Mesendoderm (in vitro differentiated cells): ENCODE data around the gene CD320.
A peak's percentile ranks its signal among the peaks of the same experiment; 100 is the strongest.
"Not testable (repeated sequence)": the region's sequence is repeated elsewhere in the genome, so short reads cannot be mapped to it uniquely, and the experiment has no call there.

ENCODE experiments used
- DNase-seq: peaks from one replicate; pipeline ENCODE4 v3.0.0; 2013
- H2AK5ac ChIP-seq: 2 replicates; pipeline ENCODE4 v1.6.1; 2013; ENCODE audit warnings: low read length, inconsistent platforms
- H2BK120ac ChIP-seq: 2 replicates; pipeline ENCODE4 v1.6.1; 2013; ENCODE audit warnings: low read depth, mild to moderate bottlenecking, low read length, moderate library complexity, mixed read lengths
- H2BK15ac ChIP-seq: replicated peaks from 2 replicates; pipeline ENCODE4 v1.6.1; 2013; ENCODE audit warnings: low read depth, mild to moderate bottlenecking, moderate library complexity
- H2BK5ac ChIP-seq: 2 replicates; pipeline ENCODE4 v1.6.1; 2013; ENCODE audit warnings: low read length, inconsistent platforms
- H3K18ac ChIP-seq: 2 replicates; pipeline ENCODE4 v1.6.1; 2013; ENCODE audit warnings: mild to moderate bottlenecking, low read length, mixed read lengths
- H3K23ac ChIP-seq: one replicate; pipeline ENCODE4 v1.6.1; 2013; ENCODE audit warnings: low read length
- H3K27ac ChIP-seq: 2 replicates; pipeline ENCODE4 v1.5.1; 2013; ENCODE audit warnings: low read depth, mild to moderate bottlenecking, inconsistent platforms, low read length, moderate library complexity
- H3K27me3 ChIP-seq: 2 replicates; pipeline ENCODE4 v1.6.1; 2013; ENCODE audit warnings: low read length, control low read depth, mild to moderate bottlenecking, inconsistent platforms; ENCODE audit not compliant: insufficient read depth, poor library complexity
- H3K36me3 ChIP-seq: 2 replicates; pipeline ENCODE4 v1.6.1; 2013; ENCODE audit warnings: low read length, inconsistent platforms; ENCODE audit not compliant: control insufficient read depth, insufficient read depth
- H3K4ac ChIP-seq: one replicate; pipeline ENCODE4 v1.6.1; 2013; ENCODE audit warnings: low read depth, mild to moderate bottlenecking, low read length, moderate library complexity
- H3K4me1 ChIP-seq: 2 replicates; pipeline ENCODE4 v1.6.1; 2013; ENCODE audit warnings: low read depth, low read length, inconsistent platforms; ENCODE audit not compliant: control insufficient read depth
- H3K4me2 ChIP-seq: 2 replicates; pipeline ENCODE4 v1.6.1; 2013; ENCODE audit warnings: low read length
- H3K4me3 ChIP-seq: 2 replicates; pipeline ENCODE4 v1.5.1; 2013; ENCODE audit warnings: mild to moderate bottlenecking, low read length
- H3K56ac ChIP-seq: one replicate; pipeline ENCODE4 v1.6.1; 2013; ENCODE audit warnings: low read length
- H3K79me1 ChIP-seq: 2 replicates; pipeline ENCODE4 v1.6.1; 2013; ENCODE audit warnings: low read length, inconsistent platforms
- H3K79me2 ChIP-seq: 2 replicates; pipeline ENCODE4 v1.6.1; 2013; ENCODE audit warnings: mild to moderate bottlenecking, low read length; ENCODE audit not compliant: control insufficient read depth, insufficient read depth
- H3K9ac ChIP-seq: 2 replicates; pipeline ENCODE4 v1.6.1; 2013; ENCODE audit warnings: low read length, inconsistent platforms
- H4K5ac ChIP-seq: one replicate; pipeline ENCODE4 v1.6.1; 2013; ENCODE audit warnings: low read length
- H4K8ac ChIP-seq: one replicate; pipeline ENCODE4 v1.6.1; 2013; ENCODE audit warnings: low read depth, mild to moderate bottlenecking, control low read depth, low read length, moderate library complexity
- WGBS: extraction: QIAGEN DNeasy Blood & Tissue Kit; methylation state at CpG from one replicate; pipeline ENCODE4 v1.1.7; 2013; ENCODE audit warnings: low lambda C conversion rate, missing lambda C conversion rate; ENCODE audit not compliant: insufficient coverage; ENCODE audit errors: extremely low coverage; 5-methylcytosine and 5-hydroxymethylcytosine counted together

Gene CD320

GRCh38 chr19:8321986-8322637 is 14.0 kb upstream of the CD320 start:
- H4K8ac ChIP-seq = no peak overlapping the region
- H3K27ac ChIP-seq = no peak overlapping the region

GRCh38 chr19:8321067-8321985 is 13.2 kb upstream of the CD320 start, which contains the start of the genes NDUFA7 and RPS28:
Gene NDUFA7, minus strand, starts transcription at chr19:8321375. Its CDS starts 17 bp downstream, at chr19:8321358.
Gene RPS28, plus strand, starts transcription at chr19:8321496. Its CDS starts 35 bp downstream, at chr19:8321531.
- H3K56ac ChIP-seq = peak within 1 kb of the TSS; percentile 96
- no peak within 1 kb of the TSS for H2BK15ac ChIP-seq
- peaks cover 7% of the 10 kb centered on the region for H3K36me3 ChIP-seq
- peaks cover 11% of the 10 kb centered on the region for H3K4me1 ChIP-seq
- H3K4me3 ChIP-seq = peak within 1 kb of the TSS; percentile 75
- H4K5ac ChIP-seq = peak within 1 kb of the TSS; percentile 90
- no CpG with 5 or more reads among the region's 72 CpGs for WGBS
- no peak within 1 kb of the TSS for H2BK120ac ChIP-seq
- peak within 1 kb of the TSS; percentile 53 for H3K18ac ChIP-seq
- peak within 1 kb of the TSS; percentile 91 for H3K9ac ChIP-seq
- peaks cover 26% of the 10 kb centered on the region for H3K79me2 ChIP-seq
- peak within 1 kb of the TSS; percentile 95 for H3K4me2 ChIP-seq
- H3K27me3 ChIP-seq = no peaks in the 10 kb centered on the region
- DNase-seq = peak; percentile 97
- peaks cover 12% of the 10 kb centered on the region for H3K79me1 ChIP-seq
- peak within 1 kb of the TSS; percentile 3 for H3K23ac ChIP-seq
- peak within 1 kb of the TSS; percentile 52 for H2AK5ac ChIP-seq
- H3K27ac ChIP-seq = peak within 1 kb of the TSS; percentile 33
- peak within 1 kb of the TSS; percentile 66 for H3K4ac ChIP-seq
- peak within 1 kb of the TSS; percentile 57 for H2BK5ac ChIP-seq
- H4K8ac ChIP-seq = no peak within 1 kb of the TSS

More at GRCh38 chr19:8321986-8322637, 14.0 kb upstream of the CD320 start:
- H2BK5ac ChIP-seq = no peak overlapping the region
- peak overlapping the region; percentile 87 for H3K9ac ChIP-seq
- H3K56ac ChIP-seq = peak overlapping the region; percentile 86
- H3K4me1 ChIP-seq = peaks cover 6% of the 10 kb centered on the region
- WGBS = no CpG with 5 or more reads among the region's 30 CpGs
- H3K79me1 ChIP-seq = peaks cover 12% of the 10 kb centered on the region
- no peak overlapping the region for H2BK120ac ChIP-seq
- H3K36me3 ChIP-seq = peaks cover 7% of the 10 kb centered on the region
- H3K4me2 ChIP-seq = peak overlapping the region; percentile 74
- no peak for DNase-seq
- no peaks in the 10 kb centered on the region for H3K27me3 ChIP-seq
- H3K23ac ChIP-seq = peak overlapping the region; percentile 3
- H3K4me3 ChIP-seq = peak overlapping the region; percentile 71
- H4K5ac ChIP-seq = no peak overlapping the region
- no peak overlapping the region for H2AK5ac ChIP-seq
- H3K4ac ChIP-seq = no peak overlapping the region
- no peak overlapping the region for H3K18ac ChIP-seq
- H3K79me2 ChIP-seq = peaks cover 26% of the 10 kb centered on the region
- H2BK15ac ChIP-seq = no peak overlapping the region

GRCh38 chr19:8320564-8321066 is 12.5 kb upstream of the CD320 start:
- Histone ChIP-seq H3K4ac (peak overlapping the region; percentile 26), H3K4me2 (peak overlapping the region; percentile 95), H3K18ac (peak overlapping the region; percentile 29), H3K79me2 (peaks cover 26% of the 10 kb centered on the region), H3K23ac (no peak overlapping the region), H2BK120ac (no peak overlapping the region), H2BK5ac (peak overlapping the region; percentile 57), H2BK15ac (no peak overlapping the region), H3K36me3 (peaks cover 7% of the 10 kb centered on the region), H3K27ac (peak overlapping the region; percentile 33), H4K8ac (no peak overlapping the region), H3K79me1 (peaks cover 12% of the 10 kb centered on the region), H3K9ac (peak overlapping the region; percentile 91), H3K56ac (peak overlapping the region; percentile 96), H3K4me1 (peaks cover 12% of the 10 kb centered on the region), H3K4me3 (peak overlapping the region; percentile 75), H4K5ac (peak overlapping the region; percentile 90), H3K27me3 (no peaks in the 10 kb centered on the region), H2AK5ac (peak overlapping the region; percentile 52)
- no CpG with 5 or more reads among the region's 16 CpGs for WGBS
- peak; percentile 61 for DNase-seq

GRCh38 chr19:8319807-8320520 is 11.8 kb upstream of the CD320 start:
- no peak overlapping the region for H2BK15ac ChIP-seq
- WGBS = no CpG with 5 or more reads among the region's 19 CpGs
- no peak overlapping the region for H3K23ac ChIP-seq
- no peak overlapping the region for H2BK5ac ChIP-seq
- H3K9ac ChIP-seq = peak overlapping the region; percentile 91
- H3K79me1 ChIP-seq = peaks cover 12% of the 10 kb centered on the region
- H3K4me3 ChIP-seq = peak overlapping the region; percentile 75
- no peak overlapping the region for H4K8ac ChIP-seq
- peaks cover 12% of the 10 kb centered on the region for H3K4me1 ChIP-seq
- no peaks in the 10 kb centered on the region for H3K27me3 ChIP-seq
- no peak overlapping the region for H4K5ac ChIP-seq
- peak; percentile 80 for DNase-seq
- peak overlapping the region; percentile 29 for H2AK5ac ChIP-seq
- no peak overlapping the region for H2BK120ac ChIP-seq
- no peak overlapping the region for H3K18ac ChIP-seq
- peaks cover 26% of the 10 kb centered on the region for H3K79me2 ChIP-seq
- no peak overlapping the region for H3K4ac ChIP-seq
- peak overlapping the region; percentile 96 for H3K56ac ChIP-seq
- peak overlapping the region; percentile 95 for H3K4me2 ChIP-seq
- H3K27ac ChIP-seq = peak overlapping the region; percentile 33
- H3K36me3 ChIP-seq = peaks cover 7% of the 10 kb centered on the region

GRCh38 chr19:8318835-8319234 is 10.7 kb upstream of the CD320 start:
- not testable (repeated sequence) for H3K4me3 ChIP-seq, H3K9ac ChIP-seq, H3K4ac ChIP-seq, H2BK5ac ChIP-seq, H3K4me2 ChIP-seq, H2BK120ac ChIP-seq, H3K27me3 ChIP-seq, H3K23ac ChIP-seq, H3K18ac ChIP-seq, H2AK5ac ChIP-seq, H2BK15ac ChIP-seq, H3K56ac ChIP-seq, H4K5ac ChIP-seq, H3K27ac ChIP-seq, H3K36me3 ChIP-seq, H4K8ac ChIP-seq
- Histone ChIP-seq H3K79me2 (peaks cover 26% of the 10 kb centered on the region), H3K79me1 (peaks cover 12% of the 10 kb centered on the region), H3K4me1 (peaks cover 12% of the 10 kb centered on the region)
- peak; percentile 53 for DNase-seq
- no CpG with 5 or more reads among the region's 9 CpGs for WGBS
